SU-DHL-6 (cell line): Measurements from ENCODE around the gene CDIPT.
A peak's percentile ranks its signal among the peaks of the same experiment; 100 is the strongest.

Experiments
- H2AFZ ChIP-seq: fragments of 200-600 bp; sonication (generic); 2 replicates; pipeline ENCODE4 v1.6.1; 2014; ENCODE audit warnings: low read depth, mild to moderate bottlenecking, moderate library complexity, mixed read lengths, antibody characterized with exemption, low read length; ENCODE audit not compliant: severe bottlenecking
- H3F3A ChIP-seq: fragments of 200-600 bp; shearing (Covaris generic); 2 replicates; pipeline ENCODE4 v1.6.0; 2016; ENCODE audit warnings: antibody characterized with exemption, mild to moderate bottlenecking; ENCODE audit not compliant: insufficient read depth
- H3K27ac ChIP-seq: fragments of 200-600 bp; sonication (generic); 2 replicates; pipeline ENCODE4 v1.5.1; 2016; ENCODE audit warnings: low read depth, mild to moderate bottlenecking, low read length, moderate library complexity, mixed read lengths
- H3K27me3 ChIP-seq: fragments of 200-600 bp; sonication (generic), shearing (Covaris generic); 2 replicates; pipeline ENCODE4 v1.6.0; 2014; ENCODE audit warnings: mild to moderate bottlenecking, low read length
- H3K36me3 ChIP-seq: fragments of 200-600 bp; sonication (generic); 2 replicates; pipeline ENCODE4 v1.6.1; 2014; ENCODE audit warnings: mild to moderate bottlenecking, low read length, mixed read lengths
- H3K4me2 ChIP-seq: fragments of 300-600, 200-600 bp; shearing (Covaris generic), sonication (generic); 2 replicates; pipeline ENCODE4 v1.6.0; 2014; ENCODE audit warnings: low read length, low read depth, mild to moderate bottlenecking; ENCODE audit not compliant: poor library complexity, severe bottlenecking
- H3K4me3 ChIP-seq: fragments of 200-600 bp; sonication (generic); 2 replicates; pipeline ENCODE4 v1.5.1; 2014; ENCODE audit warnings: antibody characterized with exemption, low read length, mild to moderate bottlenecking, mixed read lengths; ENCODE audit not compliant: insufficient read depth, poor library complexity, severe bottlenecking
- H3K79me2 ChIP-seq: fragments of 200-600 bp; sonication (generic); 2 replicates; pipeline ENCODE4 v1.6.1; 2014; ENCODE audit warnings: mild to moderate bottlenecking, low read length, moderate library complexity; ENCODE audit not compliant: insufficient read depth
- H3K9ac ChIP-seq: fragments of 200-600 bp; sonication (generic); 2 replicates; pipeline ENCODE4 v1.7.0; 2014; ENCODE audit warnings: mild to moderate bottlenecking, low read length
- H3K9me2 ChIP-seq: fragments of 200-600 bp; sonication (generic); replicated peaks from 2 replicates; pipeline ENCODE4 v1.6.1; 2014; ENCODE audit warnings: low read length; ENCODE audit not compliant: insufficient read depth
- H3K9me3 ChIP-seq: fragments of 200-600 bp; sonication (generic); 2 replicates; pipeline ENCODE4 v1.6.1; 2014; ENCODE audit warnings: low read length, mixed read lengths; ENCODE audit not compliant: insufficient read depth
- H4K20me1 ChIP-seq: fragments of 200-600 bp; sonication (generic); 2 replicates; pipeline ENCODE4 v1.6.1; 2014; ENCODE audit warnings: low read depth, mild to moderate bottlenecking, antibody characterized with exemption, low read length, moderate library complexity, mixed read lengths
- EZH2phosphoT487 ChIP-seq: fragments of 200-600 bp; sonication (generic), shearing (Covaris generic); conservative IDR thresholded peaks from 2 replicates; pipeline ENCODE4 v1.6.1; 2018; ENCODE audit warnings: mild to moderate bottlenecking, antibody characterized with exemption, low read length, moderate library complexity, mixed read lengths
- TF ChIP-seq, protein P1 (sequence below): fragments of 200-600 bp; sonication (generic); IDR thresholded peaks from one replicate; pipeline ENCODE4 v1.5.1; 2017; ENCODE audit warnings: antibody characterized with exemption, mild to moderate bottlenecking, low read length, moderate library complexity; ENCODE audit not compliant: insufficient read depth, poor library complexity, severe bottlenecking

The CDIPT gene

DNA sequence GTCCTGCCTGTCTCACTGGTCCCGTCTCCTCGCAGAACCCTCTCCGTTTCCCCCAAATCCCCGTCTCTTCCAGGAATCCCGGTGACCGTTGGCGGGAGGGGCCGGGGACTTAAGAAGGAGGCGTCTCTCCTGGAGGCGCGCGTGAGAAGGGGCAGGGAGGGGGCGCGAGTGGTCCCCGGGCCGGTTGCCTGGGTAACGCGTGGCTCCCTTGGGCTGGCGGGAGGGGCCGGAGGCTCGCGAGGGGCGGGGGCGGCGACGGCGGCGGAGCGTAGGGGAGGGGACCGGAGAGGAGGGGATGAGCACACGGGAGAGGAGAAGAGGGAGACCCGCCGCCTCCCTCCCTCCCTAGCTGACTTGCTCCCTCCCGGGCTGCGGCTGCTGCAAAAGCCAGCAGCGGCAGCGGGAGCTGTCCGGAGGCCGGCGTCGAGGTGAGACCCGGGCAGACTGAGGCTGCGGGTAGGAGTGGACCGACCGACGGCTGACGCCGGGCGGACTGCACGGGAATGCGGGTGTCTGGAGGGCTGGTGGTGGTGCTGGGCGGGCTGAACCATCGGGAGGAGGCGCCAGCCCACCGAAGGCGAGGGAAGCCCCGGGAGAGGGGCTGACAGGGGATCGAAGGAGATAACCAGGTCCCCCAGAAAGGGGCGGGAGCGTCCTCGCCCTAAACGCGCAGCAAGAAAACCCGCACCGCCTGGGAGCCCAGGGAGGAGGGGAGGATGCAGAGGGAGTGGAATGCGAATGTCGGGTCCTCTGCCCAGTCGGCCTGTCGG is 50.9 kb downstream of the CDIPT start, which contains the start of gene PRRT2:
Gene PRRT2, plus strand, starts transcription at position 298 of the 770 bp plus-strand sequence. CDS start 862 bp downstream, outside the sequence.
- 0 out of 2 replicates have a peak within 1 kb of the TSS, but pooled peaks have one; percentile 19 for H3K9ac ChIP-seq
- no peak within 1 kb of the TSS for H3K4me3 ChIP-seq
- H3K36me3 ChIP-seq = peaks cover 11% of the 10 kb centered on the region
- peak within 1 kb of the TSS; percentile 29 for H3K4me2 ChIP-seq
- H3K79me2 ChIP-seq = peaks cover 19% of the 10 kb centered on the region
- H3K9me3 ChIP-seq = no peaks in the 10 kb centered on the region
- H2AFZ ChIP-seq = no peak within 1 kb of the TSS
- no peaks in the 10 kb centered on the region for H3K9me2 ChIP-seq
- H3F3A ChIP-seq = peaks cover 20% of the 10 kb centered on the region; the same call in 1 of the 2 replicates
- no peaks in the 10 kb centered on the region for H3K27me3 ChIP-seq
- H3K27ac ChIP-seq = no peak within 1 kb of the TSS
- H4K20me1 ChIP-seq = peaks cover 8% of the 10 kb centered on the region
- TF ChIP-seq EZH2phosphoT487 = no peak
- TF ChIP-seq, protein P1, sequence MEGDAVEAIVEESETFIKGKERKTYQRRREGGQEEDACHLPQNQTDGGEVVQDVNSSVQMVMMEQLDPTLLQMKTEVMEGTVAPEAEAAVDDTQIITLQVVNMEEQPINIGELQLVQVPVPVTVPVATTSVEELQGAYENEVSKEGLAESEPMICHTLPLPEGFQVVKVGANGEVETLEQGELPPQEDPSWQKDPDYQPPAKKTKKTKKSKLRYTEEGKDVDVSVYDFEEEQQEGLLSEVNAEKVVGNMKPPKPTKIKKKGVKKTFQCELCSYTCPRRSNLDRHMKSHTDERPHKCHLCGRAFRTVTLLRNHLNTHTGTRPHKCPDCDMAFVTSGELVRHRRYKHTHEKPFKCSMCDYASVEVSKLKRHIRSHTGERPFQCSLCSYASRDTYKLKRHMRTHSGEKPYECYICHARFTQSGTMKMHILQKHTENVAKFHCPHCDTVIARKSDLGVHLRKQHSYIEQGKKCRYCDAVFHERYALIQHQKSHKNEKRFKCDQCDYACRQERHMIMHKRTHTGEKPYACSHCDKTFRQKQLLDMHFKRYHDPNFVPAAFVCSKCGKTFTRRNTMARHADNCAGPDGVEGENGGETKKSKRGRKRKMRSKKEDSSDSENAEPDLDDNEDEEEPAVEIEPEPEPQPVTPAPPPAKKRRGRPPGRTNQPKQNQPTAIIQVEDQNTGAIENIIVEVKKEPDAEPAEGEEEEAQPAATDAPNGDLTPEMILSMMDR = no peak

DNA sequence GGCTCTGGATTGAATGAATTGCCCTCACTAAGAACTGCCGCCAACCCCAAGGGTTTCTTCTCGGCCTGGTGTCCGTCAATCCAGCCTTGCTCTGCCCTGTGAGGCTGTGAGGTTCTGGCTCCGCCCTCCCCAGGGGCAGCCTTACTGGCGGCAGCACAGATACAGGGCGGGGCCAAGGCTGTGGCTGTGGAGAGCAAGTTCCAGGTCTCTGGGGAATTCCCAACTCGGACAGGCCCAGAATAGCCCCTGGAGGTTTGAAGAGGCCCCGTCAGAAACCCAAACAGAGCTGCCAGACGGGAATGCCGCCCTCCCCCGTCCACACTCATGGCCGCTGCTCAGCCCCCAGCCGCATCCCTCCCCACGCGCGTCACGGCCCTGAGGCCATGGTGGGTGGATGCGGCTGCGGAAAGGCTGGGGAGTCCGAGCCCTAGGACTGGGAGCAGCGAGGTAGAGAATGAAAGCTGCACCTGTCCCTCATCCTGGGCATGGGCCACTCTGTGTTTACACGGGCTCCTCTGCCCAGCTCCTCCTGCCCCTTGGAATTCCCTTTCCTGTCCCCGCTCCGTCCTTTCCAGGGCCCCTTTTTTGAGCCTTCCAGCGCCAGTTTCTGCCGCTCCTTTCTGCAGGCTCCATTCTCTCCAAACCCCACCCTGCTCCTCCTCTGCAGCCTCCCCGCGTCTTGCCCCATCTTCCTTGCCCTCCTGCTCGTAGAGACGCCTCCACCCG is 51.7 kb downstream of the CDIPT start:
- H4K20me1 ChIP-seq = peaks cover 8% of the 10 kb centered on the region
- no peaks in the 10 kb centered on the region for H3K9me3 ChIP-seq
- H3K4me3 ChIP-seq = no peak overlapping the region
- H3K36me3 ChIP-seq = peaks cover 11% of the 10 kb centered on the region
- no peaks in the 10 kb centered on the region for H3K9me2 ChIP-seq
- H3F3A ChIP-seq = peaks cover 20% of the 10 kb centered on the region; the same call in 1 of the 2 replicates
- TF ChIP-seq, protein P1 = no peak
- no peak for TF ChIP-seq EZH2phosphoT487
- H3K9ac ChIP-seq = 0 out of 2 replicates have a peak overlapping the region, but pooled peaks have one; percentile 19
- peaks cover 12% of the 10 kb centered on the region; the same call in 1 of the 2 replicates for H3K79me2 ChIP-seq
- no peaks in the 10 kb centered on the region for H3K27me3 ChIP-seq
- no peak overlapping the region for H3K27ac ChIP-seq
- no peak overlapping the region for H2AFZ ChIP-seq
- peak overlapping the region; percentile 29 for H3K4me2 ChIP-seq

DNA sequence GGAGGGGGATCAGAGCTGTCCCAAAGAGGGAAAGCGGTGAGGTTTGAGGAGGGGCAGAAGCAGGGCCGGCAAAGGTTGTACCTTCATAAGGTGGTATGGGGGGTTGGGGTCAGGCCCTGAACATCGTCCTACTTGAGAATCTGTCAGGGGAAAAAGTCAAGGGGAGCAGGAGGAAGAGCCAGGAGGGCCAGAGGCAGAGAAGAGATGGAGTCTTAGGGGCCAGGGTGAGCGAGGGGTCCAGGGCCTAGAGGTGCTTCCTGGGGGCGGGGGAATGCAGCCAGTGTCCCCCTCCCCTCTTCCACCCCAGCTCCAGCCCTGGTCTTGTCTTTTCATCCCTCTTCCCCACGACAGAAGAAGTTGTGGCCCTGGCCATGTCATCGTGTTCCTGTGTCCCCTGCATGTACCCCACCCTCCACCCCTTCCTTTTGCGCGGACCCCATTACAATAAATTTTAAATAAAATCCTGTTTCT is 52.3 kb downstream of the CDIPT start:
- no peaks in the 10 kb centered on the region for H3K27me3 ChIP-seq
- H3K9me2 ChIP-seq = no peaks in the 10 kb centered on the region
- TF ChIP-seq EZH2phosphoT487 = no peak
- TF ChIP-seq, protein P1 = no peak
- peak overlapping the region; percentile 29 for H3K4me2 ChIP-seq
- H3K27ac ChIP-seq = no peak overlapping the region
- H3K4me3 ChIP-seq = no peak overlapping the region
- H3K36me3 ChIP-seq = peaks cover 11% of the 10 kb centered on the region
- no peak overlapping the region for H2AFZ ChIP-seq
- H3K9me3 ChIP-seq = no peaks in the 10 kb centered on the region
- H4K20me1 ChIP-seq = peaks cover 8% of the 10 kb centered on the region
- H3K79me2 ChIP-seq = peaks cover 12% of the 10 kb centered on the region; the same call in 1 of the 2 replicates
- peaks cover 20% of the 10 kb centered on the region; the same call in 1 of the 2 replicates for H3F3A ChIP-seq
- peak overlapping the region; percentile 19; the same call in 1 of the 2 replicates for H3K9ac ChIP-seq
